HepG2 (cell line): ENCODE data around the gene NPB. TPM values are rescaled to one million over a fixed set of nuclear protein-coding genes. Genes with fewer than 3 reads are reported as not detected.

Source experiments
- ARNT2 ChIP-seq: sonication (generic); formaldehyde crosslinking; IDR thresholded peaks from 2 replicates; pipeline ENCODE4 v1.8.0; 2022; ENCODE audit warnings: mild to moderate bottlenecking, low read depth, missing genetic modification reagents, moderate library complexity
- CCDC6 ChIP-seq: sonication (generic); formaldehyde crosslinking; IDR thresholded peaks from 2 replicates; pipeline ENCODE4 v1.8.1; 2022; ENCODE audit warnings: mild to moderate bottlenecking, missing genetic modification reagents, moderate library complexity
- GABPB1 ChIP-seq: IDR thresholded peaks from 2 replicates; pipeline ENCODE4 v1.6.1; 2016; ENCODE audit warnings: mild to moderate bottlenecking, missing genetic modification reagents, moderate library complexity, missing compliant biosample characterization
- HDAC2 ChIP-seq: sonication (generic); formaldehyde crosslinking; IDR thresholded peaks from 2 replicates; pipeline ENCODE4 v1.4.0; 2020; ENCODE audit warnings: missing genetic modification reagents
- KAT2B ChIP-seq: fragments of 150-350 bp; IDR thresholded peaks from 2 replicates; pipeline ENCODE4 v1.6.1; 2014; ENCODE audit warnings: low read depth, low read length, borderline replicate concordance
- KLF6 ChIP-seq: IDR thresholded peaks from 2 replicates; pipeline ENCODE4 v1.8.0; 2016; ENCODE audit warnings: missing biosample characterization, missing genetic modification reagents
- MED13 ChIP-seq: sonication (generic); formaldehyde crosslinking; IDR thresholded peaks from 2 replicates; pipeline ENCODE4 v1.5.0; 2020; ENCODE audit warnings: missing genetic modification reagents
- MXI1 ChIP-seq: IDR thresholded peaks from 3 replicates; pipeline ENCODE4 v1.6.1; 2012; ENCODE audit warnings: low read depth, low read length, inconsistent platforms, borderline replicate concordance
- NFIC ChIP-seq: IDR thresholded peaks from 2 replicates; pipeline ENCODE4 v1.6.1; 2012; ENCODE audit warnings: mild to moderate bottlenecking, low read length, inconsistent platforms
- PHF5A ChIP-seq: IDR thresholded peaks from one replicate; pipeline ENCODE4 v1.6.1; 2018; ENCODE audit warnings: low read depth, missing genetic modification reagents; ENCODE audit not compliant: unreplicated experiment
- RCOR2 ChIP-seq: IDR thresholded peaks from 2 replicates; pipeline ENCODE4 v1.6.1; 2016; ENCODE audit warnings: missing biosample characterization, missing genetic modification reagents
- TMF1 ChIP-seq: sonication (generic); formaldehyde crosslinking; IDR thresholded peaks from 2 replicates; pipeline ENCODE4 v1.8.1; 2022; ENCODE audit warnings: low read depth, missing genetic modification reagents
- XBP1 ChIP-seq: sonication (generic); formaldehyde crosslinking; IDR thresholded peaks from 2 replicates; pipeline ENCODE4 v1.5.0; 2020; ENCODE audit warnings: missing genetic modification reagents
- ZBTB1 ChIP-seq: sonication (generic); formaldehyde crosslinking; IDR thresholded peaks from 2 replicates; pipeline ENCODE4 v1.4.0; 2020; ENCODE audit warnings: missing genetic modification reagents, borderline replicate concordance
- ZIK1 ChIP-seq: sonication (generic); formaldehyde crosslinking; IDR thresholded peaks from 2 replicates; pipeline ENCODE4 v1.5.0; 2020; ENCODE audit warnings: mild to moderate bottlenecking, low read depth, missing genetic modification reagents, borderline replicate concordance
- ZNF207 ChIP-seq: fragments of 450-650 bp; IDR thresholded peaks from 2 replicates; pipeline ENCODE4 v1.6.1; 2016; ENCODE audit warnings: antibody characterized with exemption, borderline replicate concordance
- ZNF326 ChIP-seq: sonication (generic); formaldehyde crosslinking; IDR thresholded peaks from 2 replicates; pipeline ENCODE4 v1.4.0; 2020; ENCODE audit warnings: missing genetic modification reagents, borderline replicate concordance
- ZNF619 ChIP-seq: sonication (generic); formaldehyde crosslinking; IDR thresholded peaks from 2 replicates; pipeline ENCODE4 v1.4.0; 2020; ENCODE audit warnings: mild to moderate bottlenecking, missing genetic modification reagents
- ZNF839 ChIP-seq: sonication (generic); formaldehyde crosslinking; IDR thresholded peaks from 2 replicates; pipeline ENCODE4 v1.4.0; 2020; ENCODE audit warnings: missing genetic modification reagents, mild to moderate bottlenecking, borderline replicate concordance
- ZNF841 ChIP-seq: sonication (generic); formaldehyde crosslinking; IDR thresholded peaks from 2 replicates; pipeline ENCODE4 v1.8.1; 2023; ENCODE audit warnings: missing genetic modification reagents, borderline replicate concordance
- polyA plus RNA-seq, 8 experiments: library from polyadenylated mRNA; depleted of rRNA in 3 of 8; stranded (reverse) in 7 of 8; unstranded in 1 of 8; fragments of >200 nt; fragmentation: Illumina TruSeq in 4 of 8; extraction: Trizol in 4 of 8; gene quantifications; 2 replicates each; pipeline versions ENCODE4 v1.2.1 to v1.2.3, GENCODE V29; 2011 to 2016; ENCODE audit warnings: low read depth in 4 of 8, missing spikeins in 1 of 8, mixed read lengths in 1 of 8; ENCODE audit not compliant: insufficient read depth in 1 of 8
- total RNA-seq, 5 experiments: library from RNA; depleted of rRNA; stranded (reverse); fragments of >200 nt; fragmentation: Illumina TruSeq; extraction: Trizol; gene quantifications; 2 replicates each; pipeline ENCODE4 v1.2.3, GENCODE V29; 2016; ENCODE audit warnings: low read depth in 1 of 5
- TF ChIP-seq, protein P1 (sequence below): sonication (generic); formaldehyde crosslinking; IDR thresholded peaks from 2 replicates; pipeline ENCODE4 v1.5.1; 2020; ENCODE audit warnings: mild to moderate bottlenecking, missing genetic modification reagents, borderline replicate concordance
- TF ChIP-seq, protein P2 (sequence below): sonication (generic); formaldehyde crosslinking; IDR thresholded peaks from 2 replicates; pipeline ENCODE4 v1.4.0; 2020; ENCODE audit warnings: missing genetic modification reagents
- TF ChIP-seq, protein P3 (sequence below): sonication (generic); formaldehyde crosslinking; IDR thresholded peaks from 2 replicates; pipeline ENCODE4 v1.8.1; 2023; ENCODE audit warnings: missing genetic modification reagents, inconsistent platforms, borderline replicate concordance

The NPB gene
- total and polyA plus RNA-seq, 2 of the 13 experiments (the other 11 are each of a cell fraction or from before 2014, with no cell fraction given) = 0.11 to 0.93 TPM

DNA sequence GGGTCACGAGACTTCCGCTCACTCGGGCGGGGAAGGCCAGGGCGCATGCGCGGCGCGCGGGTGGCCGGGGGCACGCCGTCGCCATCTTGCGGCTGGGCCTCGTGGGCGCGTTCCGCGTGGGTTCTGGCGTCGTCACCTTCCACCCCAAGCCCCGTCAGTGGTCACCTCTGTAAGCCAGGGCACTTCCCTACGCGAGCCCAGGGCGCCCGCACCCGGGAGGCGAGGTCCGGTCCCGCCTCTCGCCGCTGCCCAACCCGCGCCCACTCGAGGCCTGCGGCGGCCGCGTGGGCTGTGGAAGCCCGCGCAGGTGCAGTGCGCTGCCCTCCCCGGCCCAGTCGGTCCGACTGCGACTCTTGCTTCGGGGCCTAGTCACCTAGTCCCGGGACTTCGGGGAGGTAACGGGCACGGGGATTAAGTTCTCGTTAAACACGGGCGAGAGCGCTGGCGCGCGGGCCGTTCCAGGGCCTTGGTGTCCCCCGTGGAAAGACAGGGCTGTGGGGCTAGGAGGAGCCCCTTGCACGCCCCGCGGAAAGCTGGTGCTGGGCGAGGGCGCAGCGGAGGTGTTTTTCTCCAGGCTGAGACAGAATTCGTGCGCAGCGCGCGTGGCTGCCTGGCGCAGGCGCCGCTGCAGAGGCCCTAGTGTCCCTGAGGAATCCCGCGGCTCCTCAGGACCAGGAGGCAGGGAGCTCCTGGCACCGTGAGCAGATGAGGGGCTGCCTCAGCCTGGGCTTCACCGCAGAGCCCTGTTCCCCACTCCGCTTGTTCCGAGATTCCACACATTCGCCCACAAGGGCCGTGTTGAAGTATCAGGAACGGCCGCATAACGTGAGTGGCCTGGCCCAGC is 30.4 kb upstream of the NPB start (continued):
- TF ChIP-seq, protein P1, sequence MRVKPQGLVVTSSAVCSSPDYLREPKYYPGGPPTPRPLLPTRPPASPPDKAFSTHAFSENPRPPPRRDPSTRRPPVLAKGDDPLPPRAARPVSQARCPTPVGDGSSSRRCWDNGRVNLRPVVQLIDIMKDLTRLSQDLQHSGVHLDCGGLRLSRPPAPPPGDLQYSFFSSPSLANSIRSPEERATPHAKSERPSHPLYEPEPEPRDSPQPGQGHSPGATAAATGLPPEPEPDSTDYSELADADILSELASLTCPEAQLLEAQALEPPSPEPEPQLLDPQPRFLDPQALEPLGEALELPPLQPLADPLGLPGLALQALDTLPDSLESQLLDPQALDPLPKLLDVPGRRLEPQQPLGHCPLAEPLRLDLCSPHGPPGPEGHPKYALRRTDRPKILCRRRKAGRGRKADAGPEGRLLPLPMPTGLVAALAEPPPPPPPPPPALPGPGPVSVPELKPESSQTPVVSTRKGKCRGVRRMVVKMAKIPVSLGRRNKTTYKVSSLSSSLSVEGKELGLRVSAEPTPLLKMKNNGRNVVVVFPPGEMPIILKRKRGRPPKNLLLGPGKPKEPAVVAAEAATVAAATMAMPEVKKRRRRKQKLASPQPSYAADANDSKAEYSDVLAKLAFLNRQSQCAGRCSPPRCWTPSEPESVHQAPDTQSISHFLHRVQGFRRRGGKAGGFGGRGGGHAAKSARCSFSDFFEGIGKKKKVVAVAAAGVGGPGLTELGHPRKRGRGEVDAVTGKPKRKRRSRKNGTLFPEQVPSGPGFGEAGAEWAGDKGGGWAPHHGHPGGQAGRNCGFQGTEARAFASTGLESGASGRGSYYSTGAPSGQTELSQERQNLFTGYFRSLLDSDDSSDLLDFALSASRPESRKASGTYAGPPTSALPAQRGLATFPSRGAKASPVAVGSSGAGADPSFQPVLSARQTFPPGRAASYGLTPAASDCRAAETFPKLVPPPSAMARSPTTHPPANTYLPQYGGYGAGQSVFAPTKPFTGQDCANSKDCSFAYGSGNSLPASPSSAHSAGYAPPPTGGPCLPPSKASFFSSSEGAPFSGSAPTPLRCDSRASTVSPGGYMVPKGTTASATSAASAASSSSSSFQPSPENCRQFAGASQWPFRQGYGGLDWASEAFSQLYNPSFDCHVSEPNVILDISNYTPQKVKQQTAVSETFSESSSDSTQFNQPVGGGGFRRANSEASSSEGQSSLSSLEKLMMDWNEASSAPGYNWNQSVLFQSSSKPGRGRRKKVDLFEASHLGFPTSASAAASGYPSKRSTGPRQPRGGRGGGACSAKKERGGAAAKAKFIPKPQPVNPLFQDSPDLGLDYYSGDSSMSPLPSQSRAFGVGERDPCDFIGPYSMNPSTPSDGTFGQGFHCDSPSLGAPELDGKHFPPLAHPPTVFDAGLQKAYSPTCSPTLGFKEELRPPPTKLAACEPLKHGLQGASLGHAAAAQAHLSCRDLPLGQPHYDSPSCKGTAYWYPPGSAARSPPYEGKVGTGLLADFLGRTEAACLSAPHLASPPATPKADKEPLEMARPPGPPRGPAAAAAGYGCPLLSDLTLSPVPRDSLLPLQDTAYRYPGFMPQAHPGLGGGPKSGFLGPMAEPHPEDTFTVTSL (CRISPR knock-in tag) = 0 out of 2 replicates have a peak, but pooled peaks have one; percentile 17
- no peak; the same call in 1 of the 2 replicates for TF ChIP-seq XBP1 (CRISPR knock-in tag)
- TF ChIP-seq, protein P2, sequence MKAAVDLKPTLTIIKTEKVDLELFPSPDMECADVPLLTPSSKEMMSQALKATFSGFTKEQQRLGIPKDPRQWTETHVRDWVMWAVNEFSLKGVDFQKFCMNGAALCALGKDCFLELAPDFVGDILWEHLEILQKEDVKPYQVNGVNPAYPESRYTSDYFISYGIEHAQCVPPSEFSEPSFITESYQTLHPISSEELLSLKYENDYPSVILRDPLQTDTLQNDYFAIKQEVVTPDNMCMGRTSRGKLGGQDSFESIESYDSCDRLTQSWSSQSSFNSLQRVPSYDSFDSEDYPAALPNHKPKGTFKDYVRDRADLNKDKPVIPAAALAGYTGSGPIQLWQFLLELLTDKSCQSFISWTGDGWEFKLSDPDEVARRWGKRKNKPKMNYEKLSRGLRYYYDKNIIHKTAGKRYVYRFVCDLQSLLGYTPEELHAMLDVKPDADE = no peak
- peak; percentile 88; the same call in 1 of the 2 replicates for TF ChIP-seq TMF1
- TF ChIP-seq MED13 (CRISPR knock-in tag) = no peak
- TF ChIP-seq, protein P3, sequence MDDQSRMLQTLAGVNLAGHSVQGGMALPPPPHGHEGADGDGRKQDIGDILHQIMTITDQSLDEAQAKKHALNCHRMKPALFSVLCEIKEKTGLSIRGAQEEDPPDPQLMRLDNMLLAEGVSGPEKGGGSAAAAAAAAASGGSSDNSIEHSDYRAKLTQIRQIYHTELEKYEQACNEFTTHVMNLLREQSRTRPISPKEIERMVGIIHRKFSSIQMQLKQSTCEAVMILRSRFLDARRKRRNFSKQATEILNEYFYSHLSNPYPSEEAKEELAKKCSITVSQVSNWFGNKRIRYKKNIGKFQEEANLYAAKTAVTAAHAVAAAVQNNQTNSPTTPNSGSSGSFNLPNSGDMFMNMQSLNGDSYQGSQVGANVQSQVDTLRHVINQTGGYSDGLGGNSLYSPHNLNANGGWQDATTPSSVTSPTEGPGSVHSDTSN (CRISPR knock-in tag) = no peak
- TF ChIP-seq ZNF841 (CRISPR knock-in tag) = peak; percentile 95
- TF ChIP-seq RCOR2 = no peak
- peak; percentile 96 for TF ChIP-seq ARNT2 (CRISPR knock-in tag)
- TF ChIP-seq ZNF839 (CRISPR knock-in tag) = peak; percentile 84
- TF ChIP-seq ZBTB1 (CRISPR knock-in tag) = no peak
- TF ChIP-seq KAT2B = no peak
- TF ChIP-seq NFIC = no peak
- peak; percentile 92 for TF ChIP-seq GABPB1 (CRISPR knock-in tag)
- TF ChIP-seq PHF5A = peak; percentile 17
- peak; percentile 91; the same call in 1 of the 2 replicates for TF ChIP-seq CCDC6 (CRISPR knock-in tag)
- TF ChIP-seq ZNF207 = no peak
- no peak; the same call in 1 of the 2 replicates for TF ChIP-seq KLF6 (CRISPR knock-in tag)
- peak; percentile 74 for TF ChIP-seq ZNF326 (CRISPR knock-in tag)
- no peak for TF ChIP-seq ZNF619 (CRISPR knock-in tag)
- TF ChIP-seq MXI1 = peak; percentile 78; the same call in 2 of the 3 replicates
- peak; percentile 96 for TF ChIP-seq HDAC2 (CRISPR knock-in tag)
- TF ChIP-seq ZIK1 (CRISPR knock-in tag) = peak; percentile 96
